Stimulated activated CD4-positive, alpha-beta T cell treated with anti-CD3 and anti-CD28 coated beads, Interleukin-2, amount 100 ng/mL, for 24 hours (primary cell): ENCODE measurements around the gene CARD11.

Experiments used
- DNase-seq, 2 donors: peaks; one replicate each; pipeline ENCODE4 v3.0.0-alpha.2; 2020

CARD11 gene

DNA sequence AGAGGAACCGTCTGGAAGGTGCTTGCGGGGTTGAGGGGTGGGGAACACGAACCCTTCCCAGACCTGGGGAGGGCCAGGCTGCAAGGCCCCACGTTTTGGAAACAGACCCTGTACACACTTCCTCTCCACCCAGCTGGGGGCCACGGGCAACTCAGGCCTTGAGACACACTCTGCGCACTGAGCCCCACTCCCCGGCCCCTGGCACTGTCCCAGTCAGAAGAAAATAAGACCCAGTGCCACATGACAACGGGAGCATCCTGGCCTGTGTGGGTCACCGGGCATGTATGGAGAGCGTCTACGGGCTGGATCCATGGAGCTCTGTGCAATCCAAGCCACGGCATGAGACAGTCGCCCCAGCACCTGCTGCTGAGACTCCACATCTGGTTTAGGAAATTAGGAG is 63.7 kb downstream of the CARD11 start:
- DNase-seq: no peak

DNA sequence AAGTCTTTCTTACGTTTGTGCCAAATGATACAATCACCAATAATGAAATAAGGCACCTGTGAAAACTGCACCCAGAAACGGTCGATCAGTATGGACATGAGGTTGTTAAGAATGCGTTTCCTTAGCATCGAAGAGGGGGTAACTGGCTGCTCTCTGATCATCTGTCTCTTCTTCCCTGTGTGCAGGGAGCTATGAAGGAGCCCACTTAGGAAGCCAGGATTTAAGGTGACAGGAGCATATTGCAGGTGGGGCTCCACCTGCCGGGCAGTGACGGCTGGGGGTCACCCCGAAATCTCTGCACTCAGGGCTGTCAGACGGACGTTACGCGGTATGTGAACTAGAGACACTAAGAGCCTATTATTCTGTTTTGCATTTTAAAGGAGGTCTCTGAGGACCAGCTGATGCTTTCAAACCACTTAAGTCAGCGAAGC is 64.5 kb downstream of the CARD11 start:
- DNase-seq: no peak

DNA sequence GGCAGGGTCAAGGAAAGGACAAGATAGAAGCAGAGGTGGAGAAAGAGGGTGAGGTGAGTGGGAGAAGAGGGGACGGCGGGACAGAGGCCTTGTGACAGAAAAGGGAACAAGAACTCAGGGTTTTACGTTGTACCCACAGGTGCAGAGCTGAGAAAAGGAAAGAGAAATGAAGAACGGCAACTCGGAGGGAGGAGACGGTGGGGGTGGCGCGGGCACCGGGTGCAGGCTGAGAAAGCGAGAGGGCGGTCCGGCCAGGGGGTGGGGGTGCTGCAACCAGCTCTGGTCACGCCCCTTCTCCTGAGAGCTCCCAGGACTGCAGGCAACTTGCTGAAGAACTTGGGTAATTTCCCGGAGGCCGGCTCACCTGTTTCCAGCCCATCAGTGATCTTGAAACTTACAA is 65.3 kb downstream of the CARD11 start:
- peak; percentile 86 to 93 for DNase-seq

DNA sequence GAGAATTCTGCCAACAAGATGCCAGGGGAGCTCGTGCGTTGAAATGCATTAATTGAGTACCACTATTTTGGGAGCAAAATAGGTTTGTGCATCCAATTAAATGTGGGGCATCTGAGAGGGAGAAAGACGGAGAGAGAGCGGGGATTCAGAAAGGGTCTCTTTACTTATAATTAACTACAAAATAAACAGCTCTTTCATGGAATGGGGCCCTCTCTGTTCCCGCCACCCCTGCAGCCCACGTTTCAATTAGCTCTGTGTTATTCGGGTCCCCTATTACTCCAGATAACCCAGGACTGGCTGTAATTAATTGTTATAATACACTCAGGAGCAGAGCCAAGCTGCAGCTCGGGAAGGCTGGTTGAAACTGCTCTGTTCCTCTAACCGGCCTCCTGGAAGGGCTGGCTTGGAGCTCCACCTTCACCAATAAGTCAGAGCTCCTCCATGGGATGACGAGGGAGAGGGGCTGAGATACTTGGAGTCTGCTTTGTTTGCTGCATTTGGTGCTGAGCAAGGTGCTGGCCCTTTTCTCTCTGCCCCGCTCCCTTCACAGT is 67.8 kb downstream of the CARD11 start:
- DNase-seq: no peak

DNA sequence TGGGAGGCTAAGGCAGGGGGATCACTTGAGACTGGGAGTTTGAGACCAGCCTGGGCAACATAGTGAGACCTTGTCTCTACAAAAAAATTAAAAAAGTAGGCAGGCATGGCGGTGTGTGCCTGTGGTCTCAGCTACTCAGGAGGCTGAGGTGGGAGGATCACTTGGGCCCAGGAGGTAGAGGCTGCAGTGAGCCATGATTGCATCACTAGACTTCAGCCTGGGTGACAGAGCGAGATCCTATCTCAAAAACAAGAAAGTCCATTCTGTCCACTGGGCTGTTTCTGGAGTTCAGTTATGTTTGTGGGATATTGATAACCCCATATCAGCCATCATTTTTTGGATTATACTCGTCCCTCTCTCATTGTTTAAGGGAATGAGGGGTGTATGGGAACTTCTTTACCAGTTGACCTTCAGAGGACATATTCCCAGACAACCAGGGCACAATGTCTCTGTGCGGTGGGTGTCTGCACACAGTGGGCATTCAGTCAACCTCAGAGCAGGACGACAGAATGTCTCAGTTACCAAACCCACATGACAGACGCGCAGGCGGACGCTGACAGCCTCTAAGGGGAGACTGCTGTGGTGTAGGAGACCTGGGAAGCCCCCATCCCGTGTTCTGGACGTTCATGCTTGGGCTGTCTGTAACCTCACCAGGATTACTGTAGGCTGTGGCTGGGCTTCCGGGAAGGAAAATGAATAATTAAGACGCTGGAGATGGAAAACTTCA is 69.4 kb downstream of the CARD11 start:
- no peak for DNase-seq

DNA sequence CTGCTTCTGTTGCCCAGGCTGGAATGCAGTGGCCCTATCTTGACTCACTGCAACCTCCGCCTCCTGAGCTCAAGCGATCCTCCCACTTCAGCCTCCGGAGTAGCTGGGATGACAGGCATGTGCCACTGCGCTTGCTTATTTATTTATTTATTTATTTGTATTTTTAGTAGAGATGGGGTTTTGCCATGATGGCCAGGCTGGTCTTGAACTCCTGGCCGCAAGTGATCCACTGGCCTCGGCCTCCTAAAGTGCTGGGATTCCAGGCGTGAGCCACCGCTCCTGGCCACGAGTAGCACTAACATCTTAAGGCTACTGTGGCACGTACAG is 70.9 kb downstream of the CARD11 start:
- DNase-seq: no peak

DNA sequence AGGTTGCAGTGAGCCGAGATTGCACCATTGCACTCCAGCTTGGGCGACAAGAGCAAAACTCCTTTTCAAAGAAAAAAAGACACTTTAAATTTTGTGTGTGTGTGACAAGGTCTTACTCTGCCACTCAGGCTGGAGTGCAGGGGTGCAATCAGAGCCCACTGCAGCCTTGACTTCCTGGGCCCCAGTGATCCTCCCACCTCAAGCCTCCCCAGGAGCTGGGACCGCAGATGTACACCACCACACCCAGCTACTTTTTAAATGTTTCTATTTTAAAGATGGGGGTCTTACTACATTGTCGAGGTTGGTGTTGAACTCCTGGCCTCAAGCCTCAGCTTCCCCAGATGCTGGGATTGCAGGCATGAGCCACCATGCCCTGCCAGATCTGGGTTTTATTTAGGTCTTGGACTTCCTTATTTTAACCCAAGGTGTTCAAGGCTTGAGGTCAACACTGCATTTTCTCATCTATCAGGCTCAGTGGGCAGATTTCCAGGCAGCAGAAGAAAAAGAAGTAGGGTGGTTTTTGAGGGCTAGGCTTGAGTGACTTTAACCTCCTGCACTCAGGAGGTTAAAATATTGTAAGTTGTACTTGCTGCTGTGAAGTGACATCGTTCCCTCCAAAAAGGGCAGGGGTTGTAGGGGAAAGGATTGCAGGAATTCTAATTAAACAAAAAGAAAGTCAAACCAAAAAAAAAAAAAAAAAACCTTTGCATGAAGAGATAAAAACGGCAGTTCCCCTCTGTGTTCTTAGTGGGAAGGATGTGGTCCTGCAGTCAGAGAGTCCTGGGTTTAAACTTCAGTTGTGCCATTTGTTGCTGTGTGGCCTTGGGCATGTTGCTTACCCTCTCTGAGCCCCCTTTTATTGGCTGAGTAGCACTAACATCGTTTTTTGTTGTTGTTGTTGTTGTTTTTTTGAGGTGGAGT is 71.5 kb downstream of the CARD11 start:
- DNase-seq: no peak

DNA sequence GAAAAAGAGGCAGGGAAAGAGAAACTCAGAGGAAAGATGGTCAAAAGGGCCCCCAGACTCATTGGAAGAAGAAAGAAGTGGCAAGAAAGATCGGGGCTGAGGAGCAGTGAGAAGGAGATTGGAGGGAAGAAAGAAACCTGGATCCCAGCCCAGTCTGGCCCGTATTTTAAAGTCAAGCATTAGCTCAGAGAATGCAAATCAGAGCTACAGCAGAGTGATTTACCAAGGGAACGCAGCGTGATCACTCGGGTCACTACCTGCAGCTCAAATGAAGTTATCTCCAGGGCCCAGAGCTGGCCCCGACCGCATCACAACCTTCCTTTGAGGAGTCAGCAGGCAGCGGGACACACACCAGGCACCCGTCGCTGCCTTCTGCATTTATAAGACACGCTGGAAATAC is 72.8 kb downstream of the CARD11 start:
- DNase-seq: no peak

DNA sequence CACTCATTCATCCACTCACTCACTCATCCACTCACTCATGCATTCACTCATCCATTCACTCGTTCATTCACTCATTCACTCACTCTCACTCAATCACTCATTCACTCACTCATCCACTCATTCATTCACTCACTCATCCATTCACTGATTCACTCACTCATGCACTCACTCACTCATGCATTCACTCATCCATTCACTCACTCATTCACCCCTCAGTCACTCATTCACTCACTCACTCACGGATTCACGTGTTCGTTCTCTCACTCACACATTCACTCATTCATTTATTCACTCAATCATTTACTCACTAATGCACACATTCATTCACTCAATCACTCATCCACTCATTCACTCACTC is 73.4 kb downstream of the CARD11 start:
- no peak for DNase-seq

DNA sequence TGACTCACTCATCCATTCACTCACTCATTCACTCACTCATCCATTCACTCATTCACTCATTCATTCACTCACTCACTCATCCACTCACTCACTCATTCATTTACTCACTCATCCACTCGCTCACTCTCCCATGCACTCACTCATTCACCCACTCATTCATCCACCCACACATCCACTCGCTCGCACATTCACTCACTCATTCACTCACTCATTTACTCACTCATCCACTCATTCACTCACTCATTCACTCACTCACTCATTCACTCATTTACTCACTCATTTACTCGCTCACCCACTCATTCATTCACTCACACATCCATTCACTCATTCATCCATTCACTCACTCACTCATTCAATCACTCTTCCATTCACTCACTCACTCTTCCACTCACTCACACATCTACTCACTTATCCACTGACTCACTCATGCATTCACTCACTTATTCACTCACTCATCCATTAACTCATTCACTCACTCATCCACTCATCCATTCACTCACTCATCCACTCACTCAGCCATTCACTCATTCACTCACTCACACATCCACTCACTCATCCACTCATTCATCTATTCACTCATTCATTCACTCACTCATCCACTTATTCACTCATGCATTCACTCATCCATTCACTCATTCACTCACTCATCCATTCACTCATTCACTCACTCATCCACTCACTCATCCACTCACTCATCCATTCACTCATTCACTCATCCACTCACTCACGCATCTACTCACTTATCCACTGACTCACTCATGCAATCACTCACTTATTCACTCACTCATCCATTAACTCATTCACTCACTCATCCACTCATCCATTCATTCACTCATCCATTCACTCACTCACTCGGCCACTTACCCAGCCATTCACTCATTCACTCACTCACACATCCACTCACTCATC is 74.0 kb downstream of the CARD11 start:
- no peak for DNase-seq

DNA sequence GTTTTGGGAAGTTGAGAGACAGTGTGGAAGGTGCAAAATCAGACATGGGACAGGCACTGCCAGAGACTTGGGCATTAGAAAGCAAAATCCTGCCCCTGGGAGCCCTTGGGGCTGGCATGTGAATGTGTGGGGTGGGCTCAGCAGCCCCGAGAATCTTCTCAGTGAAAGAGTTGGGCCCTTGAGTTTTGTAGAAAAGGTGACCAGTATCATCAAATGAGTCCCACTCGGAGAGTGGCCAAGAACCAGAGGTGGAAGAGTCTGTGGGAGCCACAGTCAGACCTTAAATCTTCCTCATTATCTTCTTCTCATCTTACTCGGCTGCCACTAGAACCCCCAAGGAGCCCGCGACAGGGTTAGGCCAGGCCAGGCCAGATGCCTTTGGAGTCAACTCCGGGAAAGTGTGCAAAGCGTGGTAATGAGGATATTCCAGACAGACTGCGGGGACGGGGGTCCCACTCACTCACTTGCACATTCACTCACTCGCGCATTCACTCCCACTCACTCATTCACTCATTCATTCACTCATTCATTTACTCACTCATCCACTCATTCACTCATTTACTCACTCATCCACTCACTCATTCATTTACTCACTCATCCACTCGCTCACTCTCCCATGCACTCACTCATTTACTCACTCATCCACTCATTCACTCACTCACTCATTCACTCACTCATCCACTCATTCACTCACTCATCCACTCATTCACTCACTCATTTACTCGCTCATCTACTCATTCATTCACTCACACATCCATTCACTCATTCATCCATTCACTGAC is 74.9 kb downstream of the CARD11 start:
- DNase-seq: peak in 1 of 2 donors; percentile 13

DNA sequence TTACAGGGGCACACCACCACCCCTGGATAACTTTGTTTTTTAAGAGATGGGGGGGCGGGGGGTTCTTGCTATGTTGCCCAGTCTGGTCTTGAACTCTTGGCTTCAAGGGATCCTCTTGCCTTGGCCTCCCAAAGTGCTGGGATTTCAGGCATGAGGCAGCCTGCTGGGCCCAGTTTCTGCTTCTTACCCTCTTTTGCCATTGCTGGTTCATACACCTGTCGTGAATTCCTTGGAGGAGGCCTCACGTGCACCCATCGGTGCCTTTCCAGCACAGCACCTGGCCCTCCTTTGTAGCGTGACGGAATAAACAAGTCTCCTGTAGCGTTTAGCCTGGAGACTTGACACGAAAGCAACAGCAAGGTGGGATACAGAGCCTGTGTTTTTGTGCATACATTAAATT is 75.5 kb downstream of the CARD11 start:
- no peak for DNase-seq

DNA sequence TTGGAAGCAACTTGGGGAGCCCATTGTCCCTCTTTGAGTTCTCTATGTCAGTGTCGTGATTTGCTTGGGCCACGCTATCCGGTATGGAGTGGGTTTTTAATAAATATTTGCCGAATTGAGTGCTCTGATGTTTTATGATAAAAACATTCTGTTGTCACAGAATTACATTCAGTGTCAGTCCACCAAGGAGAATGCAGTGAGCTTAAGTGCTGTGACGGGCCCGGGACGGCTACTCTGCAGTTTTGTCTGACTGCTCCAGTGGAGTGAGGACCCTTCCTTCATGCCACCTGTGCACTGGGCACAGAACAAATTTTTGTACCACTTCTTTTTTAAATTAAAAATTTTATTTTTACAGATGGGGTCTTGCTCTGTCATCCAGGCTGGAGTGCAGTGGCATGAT is 76.0 kb downstream of the CARD11 start:
- DNase-seq: peak in 1 of 2 donors; percentile 10

DNA sequence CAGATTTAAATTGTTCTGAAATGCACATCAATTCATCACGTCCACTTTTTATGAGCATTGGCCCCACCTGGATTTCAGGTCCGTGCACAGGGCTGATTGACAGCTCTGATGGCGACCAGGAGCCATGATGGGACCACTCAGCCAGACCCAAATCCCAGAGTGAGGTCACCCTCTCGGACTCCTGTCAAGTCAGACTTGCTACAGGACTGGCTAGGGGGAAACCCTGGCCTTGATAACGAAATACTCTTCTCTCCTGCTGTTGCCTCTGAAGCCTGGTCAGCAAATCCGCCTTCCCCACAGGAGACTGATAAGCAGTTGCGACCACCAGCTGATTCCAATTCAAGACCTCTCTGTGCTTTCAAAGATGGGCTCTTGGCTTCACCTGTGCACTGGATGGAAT is 76.4 kb downstream of the CARD11 start:
- peak in 1 of 2 donors; percentile 2 for DNase-seq

DNA sequence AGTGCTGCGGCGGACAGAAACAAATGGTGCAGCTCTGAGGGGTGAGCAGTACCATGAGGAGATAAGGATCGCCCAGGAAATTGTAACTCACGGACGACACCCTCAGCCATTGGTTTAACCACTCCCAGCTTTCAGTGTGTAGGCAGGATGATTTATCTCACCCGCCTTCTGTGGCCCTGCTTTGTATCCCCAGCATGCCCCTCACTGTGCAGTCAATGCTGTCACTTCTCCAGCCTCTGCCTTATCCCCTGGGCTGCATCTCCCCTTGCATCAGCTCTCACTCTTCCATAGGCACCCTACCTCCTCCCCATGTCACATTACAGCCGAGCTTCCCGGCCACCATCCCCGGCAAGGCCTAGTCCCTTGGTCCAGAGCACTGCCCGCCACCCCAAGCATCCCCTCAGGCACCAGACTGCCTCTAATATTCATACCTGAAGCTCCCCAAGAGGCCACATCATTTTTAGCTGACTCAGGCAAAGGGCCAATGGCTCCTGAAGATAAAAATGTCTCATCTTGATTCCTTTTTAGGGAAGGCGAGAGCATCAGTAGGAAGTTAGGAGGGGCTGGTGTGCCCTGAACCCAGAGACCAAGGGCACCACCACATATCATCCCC is 77.1 kb downstream of the CARD11 start:
- peak in 1 of 2 donors; percentile 10 for DNase-seq

DNA sequence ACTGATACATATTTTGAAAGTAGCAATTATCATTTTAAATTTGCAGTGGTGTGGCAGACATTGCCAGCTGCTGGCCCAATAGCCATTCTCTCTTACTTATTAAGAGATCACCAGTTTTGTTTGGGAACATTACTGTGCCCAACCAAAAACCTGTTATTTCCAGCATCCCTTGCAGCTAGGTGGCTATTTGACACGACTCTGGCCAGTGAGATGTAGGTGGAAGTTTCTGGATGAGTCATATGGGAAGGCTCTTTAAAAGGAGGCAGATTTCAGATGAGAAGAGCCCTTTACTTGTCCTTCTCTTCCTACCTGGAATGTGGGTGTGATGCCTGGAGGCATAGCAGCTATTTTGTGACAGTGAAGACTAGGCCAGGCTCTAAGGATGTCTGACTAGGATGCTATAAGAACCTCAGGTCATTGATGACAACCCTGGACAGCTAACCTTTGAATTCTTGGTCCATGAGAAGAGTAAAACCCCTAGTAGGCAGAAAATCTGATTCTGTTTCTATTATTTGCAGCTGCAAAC is 77.9 kb downstream of the CARD11 start:
- peak in 1 of 2 donors; percentile 15 for DNase-seq

DNA sequence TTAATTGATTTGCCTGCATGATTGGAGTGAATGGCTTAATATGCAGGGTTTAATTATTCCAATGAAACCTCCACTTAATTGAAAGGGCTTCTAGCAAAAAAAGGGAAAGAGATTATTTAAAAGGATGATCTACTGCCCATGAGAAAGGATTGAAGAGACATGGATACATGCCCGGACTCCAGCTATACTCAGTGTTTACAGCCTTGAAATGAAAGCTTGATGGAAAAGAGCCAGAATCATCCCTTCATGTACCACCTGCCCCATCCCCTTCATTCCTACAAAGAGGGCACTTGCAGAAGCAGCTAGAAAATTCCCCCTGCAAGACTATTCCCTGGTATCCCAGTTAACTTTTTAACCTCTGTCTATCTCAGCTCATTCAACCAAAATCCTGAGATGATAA is 78.4 kb downstream of the CARD11 start:
- DNase-seq: no peak

DNA sequence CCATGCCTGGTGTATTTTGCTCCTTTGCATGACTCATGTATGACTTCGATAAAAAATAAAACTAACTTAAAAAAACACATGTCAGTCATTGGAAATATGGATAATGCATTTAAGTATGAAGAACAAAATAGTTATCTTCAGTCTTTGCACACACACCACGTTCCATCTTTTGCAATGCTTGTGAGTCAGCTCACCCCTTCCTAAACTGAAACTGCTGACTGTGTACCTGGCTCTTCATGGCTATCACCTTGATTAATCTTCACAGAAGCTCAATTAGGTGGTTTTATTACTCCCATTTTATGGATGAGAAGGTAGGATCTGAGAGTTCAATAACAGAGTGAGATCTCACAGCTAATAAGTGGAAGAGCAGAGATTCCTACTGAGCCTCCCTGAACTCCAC is 79.5 kb downstream of the CARD11 start:
- DNase-seq: no peak

DNA sequence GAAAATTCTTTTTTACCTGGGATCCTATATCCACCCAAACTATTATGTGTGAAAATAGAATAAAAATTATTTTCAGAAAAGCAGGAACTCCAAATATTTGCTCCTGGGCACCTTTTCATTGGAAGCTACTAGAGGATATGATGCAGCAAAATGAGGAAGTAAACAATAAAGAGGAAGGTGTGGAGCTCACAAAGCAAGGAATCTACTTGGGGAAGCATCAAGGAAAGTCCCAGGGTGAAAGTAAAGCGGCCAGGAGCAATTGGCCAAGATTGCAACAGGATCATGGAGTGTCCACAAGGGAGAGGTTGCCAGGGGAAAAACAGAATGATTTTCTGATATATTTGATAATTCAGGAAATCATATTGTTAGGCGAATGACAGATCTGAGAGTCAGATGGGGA is 80.8 kb downstream of the CARD11 start:
- DNase-seq: no peak

DNA sequence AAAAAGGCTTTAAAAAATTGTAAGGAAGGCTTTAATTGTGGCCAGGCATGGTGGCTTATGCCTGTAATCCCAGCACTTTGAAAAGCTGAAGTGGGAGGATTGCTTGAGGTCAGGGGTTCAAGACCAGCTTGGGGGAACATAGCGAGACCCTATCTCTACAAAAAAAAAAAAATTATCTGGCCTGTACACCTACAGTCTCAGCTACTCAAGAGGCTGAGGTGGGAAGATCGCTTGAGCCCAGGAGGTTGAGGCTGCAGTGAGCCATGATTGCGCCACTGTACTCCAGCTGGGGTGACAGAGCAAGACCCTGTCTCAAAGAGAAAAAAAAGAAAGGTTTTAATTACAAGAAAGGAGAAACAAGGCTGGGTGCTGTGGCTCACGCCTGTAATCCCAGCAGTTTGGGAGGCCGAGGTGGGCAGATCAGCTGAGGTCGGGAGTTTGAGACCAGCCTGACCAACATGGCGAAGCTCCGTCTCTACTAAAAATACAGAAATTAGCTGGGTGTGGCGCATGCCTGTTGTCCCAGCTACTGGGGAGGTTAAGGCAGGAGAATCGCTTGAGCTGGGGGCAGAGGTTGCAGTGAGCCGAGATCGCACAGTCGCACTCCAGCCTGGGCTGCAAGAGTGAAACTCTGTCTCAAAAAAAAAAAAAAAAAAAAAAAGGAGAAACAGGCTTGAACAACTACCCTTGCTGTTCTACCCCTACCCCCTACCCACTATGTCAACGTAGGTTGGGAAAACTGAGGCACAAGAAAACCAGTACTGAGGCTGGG is 83.7 kb downstream of the CARD11 start:
- no peak for DNase-seq
